ENCODE results near the gene GNA14.
"Not testable (repeated sequence)": the region's sequence is repeated elsewhere in the genome, so short reads cannot be mapped to it uniquely, and the experiment has no call there.

The GNA14 gene

GRCh38 chr9:77594963-77595362 lies 53.2 kb downstream of the GNA14 start:
- intact Hi-C loops (cut with DNase I) = no loop called here
- no peak for DNase-seq

GRCh38 chr9:77593528-77593927 lies 54.6 kb downstream of the GNA14 start:
- DNase-seq = no peak
- intact Hi-C loops (cut with DNase I) = no loop called here

GRCh38 chr9:77592476-77592875 lies 55.6 kb downstream of the GNA14 start:
- DNase-seq = no peak
- intact Hi-C loops (cut with DNase I) = no loop called here

GRCh38 chr9:77589046-77589795 lies 58.9 kb downstream of the GNA14 start:
- intact Hi-C loops (cut with DNase I) = no loop called here
- no peak for DNase-seq

GRCh38 chr9:77588271-77588937 lies 59.7 kb downstream of the GNA14 start:
- peak in 21 of 42 donors; percentile 2 to 71 (median 35) for DNase-seq
- intact Hi-C loops (cut with DNase I) = no loop called here

GRCh38 chr9:77587851-77588250 lies 60.3 kb downstream of the GNA14 start:
- no peak for DNase-seq
- intact Hi-C loops (cut with DNase I) = no loop called here

GRCh38 chr9:77587042-77587441 lies 61.1 kb downstream of the GNA14 start:
- DNase-seq = no peak
- intact Hi-C loops (cut with DNase I) = no loop called here

- no peak for DNase-seq
- intact Hi-C loops (cut with DNase I) = no loop called here
These were observed 61.5 kb downstream of the GNA14 start for GRCh38 chr9:77586591-77586990.

GRCh38 chr9:77585335-77585786 lies 62.8 kb downstream of the GNA14 start:
- intact Hi-C loops (cut with DNase I) = no loop called here
- no peak for DNase-seq

GRCh38 chr9:77584927-77585326 lies 63.2 kb downstream of the GNA14 start:
- intact Hi-C loops (cut with DNase I); DNase-seq: not testable (repeated sequence)

GRCh38 chr9:77582961-77583576 lies 65.1 kb downstream of the GNA14 start:
- intact Hi-C loops (cut with DNase I) = no loop called here

GRCh38 chr9:77582525-77582924 lies 65.6 kb downstream of the GNA14 start:
- intact Hi-C loops (cut with DNase I) = no loop called here

More at GRCh38 chr9:77582961-77583576, 65.1 kb downstream of the GNA14 start:
- DNase-seq = no peak

GRCh38 chr9:77575785-77576184 lies 72.3 kb downstream of the GNA14 start:
- intact Hi-C loops (cut with DNase I) = no loop called here

More at GRCh38 chr9:77582525-77582924, 65.6 kb downstream of the GNA14 start:
- no peak for DNase-seq

GRCh38 chr9:77569335-77569734 lies 78.8 kb downstream of the GNA14 start:
- intact Hi-C loops (cut with DNase I) = no loop called here
- DNase-seq = no peak

More at GRCh38 chr9:77575785-77576184, 72.3 kb downstream of the GNA14 start:
- DNase-seq = no peak

GRCh38 chr9:77563174-77563573 lies 84.9 kb downstream of the GNA14 start:
- no peak for DNase-seq
- intact Hi-C loops (cut with DNase I) = no loop called here

- intact Hi-C loops (cut with DNase I) = no loop called here
- no peak for DNase-seq
These were observed 85.9 kb downstream of the GNA14 start for GRCh38 chr9:77562019-77562748.

- no peak for DNase-seq
- intact Hi-C loops (cut with DNase I) = no loop called here
These were observed 86.6 kb downstream of the GNA14 start for GRCh38 chr9:77561331-77562018.

GRCh38 chr9:77556396-77556795 lies 91.7 kb downstream of the GNA14 start:
- peak in 2 of 42 donors; percentile 7 to 59 for DNase-seq
- intact Hi-C loops (cut with DNase I) = no loop called here

- intact Hi-C loops (cut with DNase I) = no loop called here
- no peak for DNase-seq
These were observed 93.5 kb downstream of the GNA14 start for GRCh38 chr9:77554586-77555105.

Data from head of caudate nucleus (tissue), 42 donors.